Suprapubic skin (tissue), 4 donors: Measurements from ENCODE around the gene GARRE1. TPM values are rescaled to one million over a fixed set of nuclear protein-coding genes. Genes with fewer than 3 reads are reported as not detected.

Experiments
- DNase-seq, 2 donors: peaks; one replicate each; pipeline ENCODE4 v3.0.0-alpha.2; 2019; ENCODE audit warnings: low spot score in 2 of 2
- H3K27ac ChIP-seq: fragments of 200-600 bp; sonication (generic); one replicate; pipeline ENCODE4 v1.5.1; 2019
- H3K27me3 ChIP-seq: fragments of 200-600 bp; sonication (generic); one replicate; pipeline ENCODE4 v1.5.1; 2019
- H3K36me3 ChIP-seq: fragments of 200-600 bp; sonication (generic); one replicate; pipeline ENCODE4 v1.5.1; 2019
- H3K4me1 ChIP-seq: fragments of 200-600 bp; sonication (generic); one replicate; pipeline ENCODE4 v1.5.1; 2019
- H3K4me3 ChIP-seq: fragments of 200-600 bp; sonication (generic); one replicate; pipeline ENCODE4 v1.5.1; 2019; ENCODE audit warnings: mild to moderate bottlenecking
- H3K9me3 ChIP-seq: fragments of 200-600 bp; sonication (generic); one replicate; pipeline ENCODE4 v1.5.1; 2019
- EP300 ChIP-seq: sonication (generic); formaldehyde crosslinking; IDR thresholded peaks from one replicate; pipeline ENCODE4 v1.6.1; 2017; ENCODE audit warnings: antibody characterized with exemption
- POLR2A ChIP-seq, 2 donors: fragments of 450-650 bp; IDR thresholded peaks; one replicate each; pipeline ENCODE4 v1.6.1; 2017; ENCODE audit warnings: antibody characterized with exemption in 2 of 2, mild to moderate bottlenecking in 2 of 2, moderate library complexity in 2 of 2
- POLR2AphosphoS5 ChIP-seq, 3 donors: sonication (generic); formaldehyde crosslinking; IDR thresholded peaks; one replicate each; pipeline ENCODE4 v1.6.1; 2017; ENCODE audit warnings: antibody characterized with exemption in 3 of 3
- WGBS: methylation state at CpG from one replicate; pipeline ENCODE4 v1.1.5; 2018; 5-methylcytosine and 5-hydroxymethylcytosine counted together
- total RNA-seq, 4 donors: library from RNA; depleted of rRNA; stranded (reverse); fragments of >200 nt; gene quantifications; one replicate each; pipeline ENCODE4 v1.1.0, GENCODE V29; 2016
- TF ChIP-seq, protein P1 (sequence below), 2 donors: fragments of 200-600 bp in 1 of 2; fragments of 450-650 bp in 1 of 2; sonication (generic) in 1 of 2; IDR thresholded peaks; one replicate each; pipeline ENCODE4 v1.5.1; 2016 to 2019; ENCODE audit warnings: antibody characterized with exemption in 2 of 2, mild to moderate bottlenecking in 1 of 2, moderate library complexity in 1 of 2

Gene GARRE1
- total RNA-seq, 4 donors from 2014 or later, result 24.3 to 37.3 (median 31.0) TPM

DNA sequence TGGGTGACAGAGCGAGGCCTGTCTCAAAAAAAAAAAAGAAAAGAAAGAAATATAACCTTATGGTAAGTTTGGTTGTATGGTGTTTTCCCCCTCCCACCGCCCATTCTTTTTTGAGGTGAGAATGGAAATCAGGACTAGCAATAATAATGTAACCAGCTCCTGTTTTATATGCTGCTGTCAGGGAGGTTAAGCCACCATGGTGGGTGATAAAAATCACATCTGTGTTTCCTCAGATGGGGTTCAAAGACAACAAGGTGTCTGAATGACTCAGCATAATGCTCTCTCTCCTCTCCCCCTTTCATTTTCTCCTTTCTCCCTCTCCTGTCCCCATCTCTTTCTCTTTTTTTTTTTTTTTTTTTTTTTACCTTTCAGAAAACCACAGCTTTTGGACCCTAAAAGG, 28.3 kb upstream of the GARRE1 start:
- DNase-seq, result no peak
- no peaks in the 10 kb centered on the region for H3K27me3 ChIP-seq
- H3K27ac ChIP-seq, result no peak overlapping the region
- no peak overlapping the region for H3K4me3 ChIP-seq
- H3K9me3 ChIP-seq, result no peaks in the 10 kb centered on the region
- H3K36me3 ChIP-seq, result peaks cover 85% of the 10 kb centered on the region
- no peaks in the 10 kb centered on the region for H3K4me1 ChIP-seq
- no peak for TF ChIP-seq EP300
- 91% methylated on average over 2 of the region's 2 CpGs for WGBS

DNA sequence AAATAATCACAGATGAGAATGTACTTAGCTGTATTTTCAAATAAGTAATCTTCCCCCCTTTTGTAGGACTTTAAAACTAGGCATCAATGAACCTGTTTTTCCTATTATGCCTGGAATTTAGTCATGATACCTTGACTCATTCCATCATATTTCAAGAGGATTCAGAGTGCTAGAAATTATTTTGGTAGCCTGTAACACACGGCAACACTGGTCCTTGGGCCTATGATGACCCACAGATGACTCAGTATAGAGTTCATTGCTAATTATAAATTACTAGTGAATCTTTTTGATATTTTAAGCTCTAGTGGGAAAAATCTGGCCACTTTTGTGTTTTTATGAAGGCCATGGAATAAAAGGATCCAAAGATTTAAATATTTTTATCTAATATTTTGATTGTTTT, 26.0 kb upstream of the GARRE1 start:
- peaks cover 62% of the 10 kb centered on the region for H3K36me3 ChIP-seq
- no peaks in the 10 kb centered on the region for H3K27me3 ChIP-seq
- H3K27ac ChIP-seq, result no peak overlapping the region
- TF ChIP-seq POLR2AphosphoS5 (IDR thresholded peaks at IDR 0.05) (no peak), EP300 (no peak), POLR2A (IDR thresholded peaks at IDR 0.05) (no peak)
- TF ChIP-seq, protein P1, sequence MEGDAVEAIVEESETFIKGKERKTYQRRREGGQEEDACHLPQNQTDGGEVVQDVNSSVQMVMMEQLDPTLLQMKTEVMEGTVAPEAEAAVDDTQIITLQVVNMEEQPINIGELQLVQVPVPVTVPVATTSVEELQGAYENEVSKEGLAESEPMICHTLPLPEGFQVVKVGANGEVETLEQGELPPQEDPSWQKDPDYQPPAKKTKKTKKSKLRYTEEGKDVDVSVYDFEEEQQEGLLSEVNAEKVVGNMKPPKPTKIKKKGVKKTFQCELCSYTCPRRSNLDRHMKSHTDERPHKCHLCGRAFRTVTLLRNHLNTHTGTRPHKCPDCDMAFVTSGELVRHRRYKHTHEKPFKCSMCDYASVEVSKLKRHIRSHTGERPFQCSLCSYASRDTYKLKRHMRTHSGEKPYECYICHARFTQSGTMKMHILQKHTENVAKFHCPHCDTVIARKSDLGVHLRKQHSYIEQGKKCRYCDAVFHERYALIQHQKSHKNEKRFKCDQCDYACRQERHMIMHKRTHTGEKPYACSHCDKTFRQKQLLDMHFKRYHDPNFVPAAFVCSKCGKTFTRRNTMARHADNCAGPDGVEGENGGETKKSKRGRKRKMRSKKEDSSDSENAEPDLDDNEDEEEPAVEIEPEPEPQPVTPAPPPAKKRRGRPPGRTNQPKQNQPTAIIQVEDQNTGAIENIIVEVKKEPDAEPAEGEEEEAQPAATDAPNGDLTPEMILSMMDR (IDR thresholded peaks at IDR 0.05), result no peak
- DNase-seq, result no peak
- H3K4me1 ChIP-seq, result peaks cover 14% of the 10 kb centered on the region
- no peaks in the 10 kb centered on the region for H3K9me3 ChIP-seq
- WGBS, result 65% methylated on average over 1 of the region's 1 CpG
- no peak overlapping the region for H3K4me3 ChIP-seq

DNA sequence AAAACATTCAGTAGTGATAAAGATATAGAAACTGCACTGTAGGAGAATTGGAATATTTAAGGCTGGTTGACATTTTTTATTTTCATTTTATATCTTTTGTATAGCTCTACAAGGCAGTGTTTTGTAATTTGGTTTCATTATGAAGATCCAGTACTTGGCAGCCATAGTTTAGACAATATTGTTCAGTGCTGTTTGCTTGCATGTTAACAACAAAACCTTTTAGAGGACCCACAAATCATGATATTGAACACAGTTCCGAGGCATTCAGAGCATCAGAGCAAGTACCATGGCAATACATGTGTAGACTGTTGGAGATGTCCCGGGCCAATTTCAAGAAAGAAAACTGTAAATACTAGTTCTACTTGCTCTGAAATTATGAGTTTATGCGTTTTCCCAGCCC, 25.6 kb upstream of the GARRE1 start:
- 94% methylated on average over 3 of the region's 3 CpGs for WGBS
- no peaks in the 10 kb centered on the region for H3K9me3 ChIP-seq
- peaks cover 58% of the 10 kb centered on the region for H3K36me3 ChIP-seq
- no peaks in the 10 kb centered on the region for H3K27me3 ChIP-seq
- no peak overlapping the region for H3K4me3 ChIP-seq
- TF ChIP-seq POLR2AphosphoS5 (IDR thresholded peaks at IDR 0.05) (no peak), EP300 (no peak)
- DNase-seq, result no peak
- H3K4me1 ChIP-seq, result peaks cover 19% of the 10 kb centered on the region
- no peak overlapping the region for H3K27ac ChIP-seq

DNA sequence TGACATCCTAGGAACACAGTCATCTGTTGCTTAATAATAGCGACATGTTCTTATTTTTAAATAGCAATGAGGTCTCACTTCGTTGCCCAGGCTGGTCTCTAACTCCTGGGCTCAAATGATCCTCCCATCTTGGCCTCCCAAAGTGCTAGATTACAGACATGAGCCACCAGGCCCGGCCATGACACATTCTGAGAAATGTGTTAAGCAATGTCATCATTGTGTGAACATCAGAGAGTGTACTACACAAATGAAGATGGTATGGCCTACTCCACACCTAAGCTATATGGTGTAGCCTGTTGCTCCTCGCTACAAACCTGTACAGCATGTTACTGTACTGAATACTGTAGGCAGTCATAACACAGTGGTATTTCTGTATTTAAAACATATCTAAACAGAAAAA, 24.6 kb upstream of the GARRE1 start:
- no peak for TF ChIP-seq EP300
- TF ChIP-seq, protein P1 (IDR thresholded peaks at IDR 0.05), result no peak
- TF ChIP-seq POLR2AphosphoS5 (IDR thresholded peaks at IDR 0.05), result no peak
- TF ChIP-seq POLR2A (IDR thresholded peaks at IDR 0.05), result no peak
- DNase-seq, result no peak
- peaks cover 48% of the 10 kb centered on the region for H3K36me3 ChIP-seq
- no peak overlapping the region for H3K27ac ChIP-seq
- 91% methylated on average over 4 of the region's 4 CpGs for WGBS
- H3K4me3 ChIP-seq, result no peak overlapping the region
- H3K4me1 ChIP-seq, result peaks cover 21% of the 10 kb centered on the region
- H3K27me3 ChIP-seq, result no peaks in the 10 kb centered on the region
- no peaks in the 10 kb centered on the region for H3K9me3 ChIP-seq

DNA sequence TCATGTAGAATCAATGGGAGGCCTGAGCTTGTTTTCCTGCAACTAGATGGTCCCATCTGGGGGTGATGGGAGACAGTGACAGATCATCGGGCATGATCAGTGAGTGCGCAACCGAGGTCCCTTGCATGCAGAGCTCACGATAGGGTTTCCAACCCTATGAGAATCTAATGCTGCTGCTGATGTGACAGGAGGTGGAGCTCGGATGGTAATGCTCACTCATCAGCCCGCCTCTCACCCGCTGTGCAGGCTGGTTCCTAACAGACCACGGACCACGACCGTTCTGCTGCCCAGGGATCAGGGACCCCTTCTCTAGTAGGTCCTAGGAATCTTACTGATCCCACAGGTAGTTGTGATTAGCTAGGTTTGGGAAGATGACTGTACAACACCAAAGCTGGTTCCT, 23.5 kb upstream of the GARRE1 start:
- 96% methylated on average over 10 of the region's 10 CpGs for WGBS
- Histone ChIP-seq H3K4me3 (no peak overlapping the region), H3K27me3 (no peaks in the 10 kb centered on the region), H3K4me1 (peaks cover 23% of the 10 kb centered on the region), H3K27ac (no peak overlapping the region), H3K36me3 (peaks cover 38% of the 10 kb centered on the region), H3K9me3 (no peaks in the 10 kb centered on the region)
- TF ChIP-seq POLR2A (IDR thresholded peaks at IDR 0.05) (no peak), POLR2AphosphoS5 (IDR thresholded peaks at IDR 0.05) (no peak), EP300 (no peak)
- TF ChIP-seq, protein P1 (IDR thresholded peaks at IDR 0.05), result no peak
- DNase-seq, result no peak

DNA sequence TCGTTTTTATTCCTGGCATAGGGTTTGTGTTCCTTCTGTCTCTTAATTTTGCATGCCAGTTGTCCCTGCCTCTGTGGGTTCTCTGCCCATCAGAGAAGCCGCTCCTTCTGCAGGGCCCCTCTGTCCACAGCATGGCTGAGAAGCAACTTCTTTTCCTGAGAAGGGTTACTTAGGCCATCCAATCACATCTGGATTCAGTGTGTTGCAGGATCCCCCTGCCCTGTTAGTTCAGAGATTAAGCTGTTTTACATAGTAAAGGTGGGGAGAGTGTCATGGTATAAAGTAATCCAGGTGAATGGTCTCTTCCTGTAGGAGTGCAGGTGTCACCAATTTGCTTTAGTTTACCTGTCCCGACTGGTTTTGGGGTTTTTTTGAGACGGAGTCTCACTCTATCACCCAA, 22.9 kb upstream of the GARRE1 start:
- H3K4me1 ChIP-seq, result peaks cover 29% of the 10 kb centered on the region
- H3K9me3 ChIP-seq, result no peaks in the 10 kb centered on the region
- TF ChIP-seq POLR2A (IDR thresholded peaks at IDR 0.05) (no peak), POLR2AphosphoS5 (IDR thresholded peaks at IDR 0.05) (no peak), EP300 (no peak)
- TF ChIP-seq, protein P1 (IDR thresholded peaks at IDR 0.05), result no peak
- WGBS, result 91% methylated on average over 4 of the region's 4 CpGs
- H3K27ac ChIP-seq, result no peak overlapping the region
- no peaks in the 10 kb centered on the region for H3K27me3 ChIP-seq
- H3K36me3 ChIP-seq, result peaks cover 32% of the 10 kb centered on the region
- no peak overlapping the region for H3K4me3 ChIP-seq
- no peak for DNase-seq
